HG03175 (cell line): ENCODE data around the gene LRP3.

Experiments
- ATAC-seq: cut with Tn5 transposase; IDR thresholded peaks from one replicate; pipeline ENCODE4 v1.9.1; 2021; ENCODE audit warnings: mild to moderate bottlenecking, moderate library complexity; ENCODE audit not compliant: unreplicated experiment

LRP3 gene

DNA sequence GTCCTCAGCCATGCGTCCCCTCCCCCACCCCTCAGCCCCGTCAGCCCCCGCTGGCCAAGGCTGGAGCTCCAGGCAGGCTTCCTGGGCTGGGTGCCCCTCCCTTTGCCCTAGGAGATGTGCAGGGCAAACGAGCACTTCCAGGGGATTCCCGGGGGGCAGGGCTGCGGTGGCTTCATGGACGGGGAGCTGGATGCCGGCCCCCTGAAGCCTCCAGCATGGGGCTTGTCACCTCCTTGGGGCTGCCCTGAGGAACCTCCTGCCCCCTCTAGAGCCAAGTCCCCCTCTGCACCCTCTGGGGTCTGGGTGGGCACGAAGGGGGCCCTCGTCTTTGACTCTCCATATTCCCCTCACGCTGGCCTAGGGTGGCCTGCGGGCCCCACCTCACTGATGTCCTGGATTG lies 56.9 kb downstream of the LRP3 start:
- ATAC-seq: no peak

DNA sequence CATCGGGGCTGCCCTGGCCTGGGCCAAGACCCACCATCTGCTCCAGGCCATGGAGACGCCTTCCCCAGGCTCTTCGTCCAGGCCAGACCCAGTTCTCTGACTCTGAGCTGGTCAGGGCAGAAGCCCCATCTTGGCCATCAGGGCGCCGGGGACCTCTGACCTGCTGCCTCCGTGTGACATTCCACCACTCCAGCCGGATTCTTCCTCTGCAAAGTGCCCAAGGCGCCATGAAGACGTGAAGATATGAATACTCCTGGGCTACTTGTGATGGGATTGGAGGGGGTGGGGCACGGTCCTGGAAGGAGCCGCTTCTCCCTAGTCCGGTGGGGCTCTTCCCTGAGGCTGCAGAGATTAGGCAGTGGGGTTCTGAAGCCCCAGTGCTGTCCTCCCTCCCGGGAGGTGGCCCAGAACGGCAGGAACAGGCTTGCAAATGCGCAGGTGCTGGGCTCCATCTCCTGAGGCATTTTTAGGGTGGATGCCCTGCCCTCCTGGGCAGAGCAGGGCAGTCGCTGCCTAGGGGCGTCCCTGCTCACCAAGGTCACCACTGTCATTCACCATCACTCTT lies 57.5 kb downstream of the LRP3 start:
- ATAC-seq: no peak

DNA sequence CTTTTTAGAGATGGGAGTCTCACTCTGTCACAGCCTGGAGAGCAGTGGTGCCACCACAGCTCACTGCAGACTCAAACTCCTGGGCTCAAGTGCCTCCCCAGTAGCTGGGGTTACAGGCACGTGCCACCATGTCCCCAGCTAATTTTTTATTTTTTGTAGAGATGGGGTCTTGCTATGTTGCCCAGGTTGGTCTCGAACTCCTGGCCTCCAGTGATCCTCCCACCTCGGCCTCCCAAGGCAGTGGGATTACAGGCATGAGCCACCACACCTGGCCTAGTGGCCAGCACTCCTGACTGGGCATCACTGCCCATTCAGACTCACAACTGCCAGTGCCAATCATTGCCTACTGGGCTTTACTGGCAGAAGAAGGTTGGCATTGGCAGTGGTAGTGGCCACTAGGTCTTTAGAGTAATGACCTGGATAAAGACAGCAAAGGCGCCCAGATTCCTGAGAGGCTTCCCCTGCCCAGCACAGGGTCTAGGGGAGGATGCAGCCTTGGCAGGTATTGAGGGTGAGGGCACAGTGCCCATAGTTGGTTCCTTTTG lies 58.4 kb downstream of the LRP3 start:
- no peak for ATAC-seq

DNA sequence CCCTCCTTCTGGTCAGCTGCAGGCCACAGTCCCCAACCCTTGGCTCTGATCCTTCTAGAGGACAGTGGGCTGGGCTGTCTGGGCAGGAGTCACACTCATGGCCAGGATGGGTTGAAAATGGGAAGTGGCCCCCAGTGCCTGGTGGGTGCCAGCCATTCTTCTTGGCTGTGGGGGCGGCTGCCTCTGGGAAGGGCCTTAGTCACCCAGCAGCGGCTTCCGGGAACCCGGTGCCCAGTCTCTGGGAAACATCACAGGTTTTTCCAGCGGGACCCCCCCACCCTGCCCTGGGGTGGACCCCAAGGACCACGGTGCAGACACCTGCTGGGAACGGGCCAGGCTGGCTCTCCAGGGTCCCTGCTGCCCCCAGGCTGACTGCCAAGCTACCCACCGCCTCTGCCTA lies 58.8 kb downstream of the LRP3 start:
- no peak for ATAC-seq

DNA sequence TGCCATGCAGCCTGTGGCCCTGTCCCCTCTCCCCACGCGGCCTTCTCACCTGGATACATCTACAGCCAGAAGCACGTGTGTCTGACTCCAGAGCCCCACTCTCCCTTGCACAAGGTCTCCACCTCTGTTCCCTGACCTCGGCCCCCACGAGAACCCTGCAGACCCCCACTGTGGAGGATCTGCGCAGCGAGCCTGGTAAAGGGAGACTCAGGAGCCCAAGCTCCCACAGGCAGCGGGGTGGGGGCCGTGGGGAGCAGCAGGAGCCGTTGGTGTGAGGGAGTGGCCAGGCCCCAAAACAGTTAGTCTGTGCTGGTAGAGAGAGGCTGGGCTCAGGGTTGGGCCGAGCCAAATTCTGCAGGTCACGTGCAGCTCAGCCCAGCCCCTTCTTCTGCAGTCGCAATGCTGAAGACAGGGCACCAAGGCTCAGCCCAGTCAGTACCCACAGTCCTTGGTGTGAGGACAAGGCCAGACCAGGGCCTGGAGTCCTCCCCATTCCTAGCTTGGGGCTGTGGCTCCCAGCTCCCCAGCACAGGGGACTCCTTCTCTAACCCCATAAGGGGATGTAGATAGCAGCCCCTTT lies 60.2 kb downstream of the LRP3 start:
- ATAC-seq: no peak

DNA sequence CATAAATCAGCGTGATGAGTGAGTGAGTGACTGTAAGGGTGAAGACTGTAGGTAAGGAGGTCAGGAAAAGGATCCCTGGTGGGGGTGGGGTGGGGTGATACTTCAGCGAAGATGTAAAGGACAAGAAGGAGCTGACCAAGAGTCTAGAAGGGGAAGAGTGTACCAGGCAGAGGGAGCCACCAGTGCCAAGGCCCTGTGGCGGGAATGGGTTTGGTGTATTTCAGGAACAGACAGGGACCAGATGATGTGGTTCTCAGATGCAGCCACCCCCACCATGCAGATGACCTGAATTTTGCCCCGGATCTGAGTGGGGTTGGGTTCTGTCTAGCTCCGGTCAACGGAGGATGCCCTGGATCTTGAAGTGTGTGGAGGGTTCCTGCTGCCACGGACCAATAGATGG lies 61.7 kb downstream of the LRP3 start:
- ATAC-seq: no peak

DNA sequence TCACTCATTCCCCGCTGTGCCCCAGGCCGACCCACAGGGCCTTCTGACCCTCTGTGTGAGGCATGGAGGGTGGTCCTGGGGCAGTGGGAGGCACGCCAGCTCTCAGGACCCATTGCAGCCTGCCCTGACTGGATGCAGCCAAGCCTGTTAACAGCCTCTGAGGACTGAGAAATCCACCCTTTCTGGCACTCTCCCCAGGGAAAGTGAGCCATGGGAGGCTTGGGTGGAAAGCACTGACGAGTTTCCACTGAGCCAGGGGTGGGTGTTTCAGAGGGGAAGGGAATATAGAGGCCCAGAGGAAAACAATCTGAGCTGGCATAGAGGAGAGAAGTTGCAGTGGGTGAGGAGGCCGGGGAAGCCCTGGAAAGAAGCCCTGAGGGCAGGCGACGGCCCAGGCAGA lies 62.1 kb downstream of the LRP3 start:
- ATAC-seq: no peak

DNA sequence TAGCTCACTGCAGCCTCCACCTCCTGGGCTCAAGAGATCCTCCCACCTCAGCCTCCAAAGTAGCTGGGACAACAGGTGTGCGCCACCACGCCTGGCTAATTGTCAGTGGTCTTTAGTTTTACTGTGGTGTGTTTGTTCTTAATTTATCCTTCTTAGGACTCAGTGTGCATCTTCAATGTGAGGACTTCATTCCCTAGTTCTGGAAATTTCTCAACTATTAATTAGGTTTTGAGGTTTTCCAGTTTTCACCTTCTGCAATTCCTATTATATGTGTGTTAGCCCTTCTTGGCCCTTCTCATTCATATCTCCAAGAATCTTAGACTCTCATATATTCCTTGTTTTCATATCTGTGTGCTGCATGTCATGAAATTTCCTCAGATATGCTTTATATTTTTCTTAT lies 63.7 kb downstream of the LRP3 start:
- no peak for ATAC-seq
